ENCODE measurements around the gene HS3ST5.

DNA sequence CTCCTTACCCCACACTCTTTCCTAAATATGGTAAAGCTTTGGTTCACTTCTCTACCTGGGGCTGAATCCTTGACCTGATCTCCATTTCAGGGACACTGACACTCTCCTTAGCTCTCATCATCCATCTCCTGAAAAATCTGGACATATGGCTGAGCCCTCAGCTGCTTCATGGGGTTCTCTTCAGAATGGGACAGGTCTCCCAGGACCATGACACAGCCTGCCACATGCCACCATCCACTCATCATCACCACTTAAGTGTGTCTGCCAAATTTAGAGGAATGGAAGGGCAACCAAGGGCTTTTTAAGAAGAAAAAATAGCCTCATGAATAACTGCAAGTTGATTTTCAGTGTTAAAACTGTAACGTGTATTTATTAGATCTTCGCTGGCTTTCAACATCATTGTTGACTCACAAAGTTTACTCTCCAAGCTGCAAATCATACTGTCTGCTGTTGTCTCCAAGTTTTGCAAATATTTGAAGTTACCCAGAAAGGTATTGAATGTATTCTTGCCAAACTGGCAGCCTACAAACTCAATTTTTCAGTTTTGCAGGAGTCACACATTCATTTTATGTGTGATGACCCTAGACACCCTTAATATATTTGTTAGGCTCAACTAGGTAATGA lies 41.1 kb downstream of the HS3ST5 start:
- TF ChIP-seq, protein P1, sequence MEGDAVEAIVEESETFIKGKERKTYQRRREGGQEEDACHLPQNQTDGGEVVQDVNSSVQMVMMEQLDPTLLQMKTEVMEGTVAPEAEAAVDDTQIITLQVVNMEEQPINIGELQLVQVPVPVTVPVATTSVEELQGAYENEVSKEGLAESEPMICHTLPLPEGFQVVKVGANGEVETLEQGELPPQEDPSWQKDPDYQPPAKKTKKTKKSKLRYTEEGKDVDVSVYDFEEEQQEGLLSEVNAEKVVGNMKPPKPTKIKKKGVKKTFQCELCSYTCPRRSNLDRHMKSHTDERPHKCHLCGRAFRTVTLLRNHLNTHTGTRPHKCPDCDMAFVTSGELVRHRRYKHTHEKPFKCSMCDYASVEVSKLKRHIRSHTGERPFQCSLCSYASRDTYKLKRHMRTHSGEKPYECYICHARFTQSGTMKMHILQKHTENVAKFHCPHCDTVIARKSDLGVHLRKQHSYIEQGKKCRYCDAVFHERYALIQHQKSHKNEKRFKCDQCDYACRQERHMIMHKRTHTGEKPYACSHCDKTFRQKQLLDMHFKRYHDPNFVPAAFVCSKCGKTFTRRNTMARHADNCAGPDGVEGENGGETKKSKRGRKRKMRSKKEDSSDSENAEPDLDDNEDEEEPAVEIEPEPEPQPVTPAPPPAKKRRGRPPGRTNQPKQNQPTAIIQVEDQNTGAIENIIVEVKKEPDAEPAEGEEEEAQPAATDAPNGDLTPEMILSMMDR (IDR thresholded peaks at IDR 0.05) = no peak
- TF ChIP-seq POLR2A (IDR thresholded peaks at IDR 0.05) = no peak
